RWPE1 (cell line): ENCODE measurements around the gene ASF1A.

ENCODE experiments used
- CTCF ChIA-PET: fragments of 350-600 bp; sonication (Branson Sonifier 250); formaldehyde crosslinking; extraction: SDS; loops from one replicate; lab custom pipeline; 2021; lab: Yijun Ruan, JAX
- POLR2A ChIA-PET: fragments of 400-600 bp; formaldehyde crosslinking; extraction: SDS; loops from one replicate; lab custom pipeline; 2020; ENCODE audit warnings: antibody characterized with exemption; ENCODE audit not compliant: low non-redundant PET; lab: Yijun Ruan, JAX
- DNase-seq: peaks from one replicate; pipeline ENCODE4 v3.0.0; 2012; ENCODE audit warnings: low spot score
- H3K27ac ChIP-seq: fragments of 450-650 bp; 2 replicates; pipeline ENCODE4 v1.5.1; 2017
- CTCF ChIP-seq: fragments of 450-650 bp; conservative IDR thresholded peaks from 2 replicates; pipeline ENCODE4 v1.5.1; 2017; ENCODE audit warnings: low read depth, mild to moderate bottlenecking

Gene ASF1A

DNA sequence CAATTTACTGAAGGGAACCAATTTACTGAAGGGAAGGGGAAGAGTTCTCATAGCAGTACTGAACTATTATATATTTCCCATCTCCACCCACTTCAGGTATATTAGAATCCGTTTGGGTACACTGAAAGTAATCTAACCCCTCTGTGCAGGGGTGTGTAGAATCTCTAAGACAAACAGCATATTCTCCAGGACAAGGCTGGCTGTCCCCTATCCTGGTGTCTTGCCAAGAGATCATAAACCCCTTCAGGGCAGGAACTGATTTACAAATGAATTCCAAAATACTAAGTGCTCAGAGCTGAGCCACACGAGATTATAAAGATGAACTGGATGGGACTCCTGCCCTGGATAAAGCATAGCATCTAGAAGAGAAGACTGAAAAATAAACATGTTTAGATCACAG lies 9.2 kb downstream of the ASF1A start:
- CTCF ChIA-PET = no interaction called here

GRCh38 chr6:118903691-118904090 lies 9.7 kb downstream of the ASF1A start:
- no peak for DNase-seq
- H3K27ac ChIP-seq = no peak overlapping the region
- POLR2A ChIA-PET = no interaction called here
- CTCF ChIA-PET = no interaction called here
- no peak for TF ChIP-seq CTCF

More for the DNA sequence above, 9.2 kb downstream of the ASF1A start:
- DNase-seq = no peak
- H3K27ac ChIP-seq = no peak overlapping the region
- TF ChIP-seq CTCF = no peak
- POLR2A ChIA-PET = no interaction called here

DNA sequence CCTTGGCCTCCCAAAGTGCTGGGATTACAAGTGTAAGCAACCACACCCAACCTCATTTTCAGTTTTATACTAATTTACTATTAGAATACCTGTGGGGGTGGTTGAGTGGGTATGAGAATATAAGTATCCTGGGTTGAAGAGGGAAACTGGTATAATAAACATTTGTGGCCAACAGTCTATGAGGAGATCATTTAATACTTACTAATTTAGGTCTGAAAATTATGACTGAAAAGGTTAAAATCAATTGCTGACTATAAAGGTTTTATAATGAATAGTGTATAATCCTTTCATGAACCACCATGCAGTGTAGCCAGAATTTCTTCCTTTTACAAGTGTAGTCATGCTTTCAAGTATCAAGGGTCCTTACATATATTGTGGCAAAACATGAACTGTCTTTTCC lies 11.1 kb downstream of the ASF1A start:
- ChIA-PET POLR2A (no interaction called here), CTCF (no interaction called here)
- no peak for DNase-seq
- H3K27ac ChIP-seq = no peak overlapping the region
- no peak for TF ChIP-seq CTCF

DNA sequence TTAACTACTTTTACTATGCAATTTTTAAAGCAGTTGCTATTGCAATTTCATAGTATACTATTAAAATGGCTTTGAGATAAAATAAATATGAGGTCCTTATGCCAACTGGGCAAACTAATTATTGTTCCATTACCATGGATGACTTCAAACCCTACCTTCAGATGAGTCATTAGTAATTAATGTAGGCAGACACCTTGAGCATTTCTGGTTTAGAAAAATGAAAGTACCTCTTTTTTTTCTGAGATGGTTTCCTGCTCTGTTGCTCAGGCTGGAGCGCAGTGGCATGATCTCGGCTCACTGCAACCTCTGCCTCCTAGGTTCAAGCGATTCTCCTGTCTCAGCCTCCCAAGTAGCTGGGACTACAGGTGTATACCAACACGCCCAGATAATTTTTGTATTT lies 11.9 kb downstream of the ASF1A start:
- ChIA-PET CTCF (no interaction called here), POLR2A (no interaction called here)
- DNase-seq = peak; percentile 13
- no peak for TF ChIP-seq CTCF
- H3K27ac ChIP-seq = no peak overlapping the region

GRCh38 chr6:118908441-118908840 lies 14.5 kb downstream of the ASF1A start:
- H3K27ac ChIP-seq = no peak overlapping the region
- POLR2A ChIA-PET = no interaction called here
- DNase-seq = no peak
- TF ChIP-seq CTCF = no peak
- CTCF ChIA-PET = no interaction called here

DNA sequence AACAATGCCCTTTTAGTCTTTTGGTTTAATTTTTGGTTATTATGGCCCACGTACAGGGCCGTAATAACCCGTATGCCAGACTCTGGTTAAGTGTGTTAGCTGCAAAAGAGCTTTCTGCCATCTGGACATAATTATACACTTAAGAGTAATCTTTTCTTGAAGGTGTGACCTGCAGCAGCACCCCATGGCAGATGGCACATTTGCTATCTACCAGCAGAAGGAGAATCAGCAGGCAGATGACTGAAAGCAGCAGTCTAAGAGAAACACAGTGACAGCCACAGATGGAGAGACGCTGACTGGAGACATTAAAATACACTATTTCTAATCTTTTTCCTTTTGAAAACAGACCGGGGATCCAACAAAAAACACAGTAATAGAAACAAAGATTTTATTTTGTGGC lies 18.7 kb downstream of the ASF1A start:
- CTCF ChIA-PET = interaction anchor here (0.5 kb wide), 1 partner anchor 16 kb away, joined by 4 read pairs; no protein-coding TSS in a partner anchor
- POLR2A ChIA-PET = no interaction called here
- H3K27ac ChIP-seq = no peak overlapping the region
- no peak for DNase-seq
- no peak for TF ChIP-seq CTCF

DNA sequence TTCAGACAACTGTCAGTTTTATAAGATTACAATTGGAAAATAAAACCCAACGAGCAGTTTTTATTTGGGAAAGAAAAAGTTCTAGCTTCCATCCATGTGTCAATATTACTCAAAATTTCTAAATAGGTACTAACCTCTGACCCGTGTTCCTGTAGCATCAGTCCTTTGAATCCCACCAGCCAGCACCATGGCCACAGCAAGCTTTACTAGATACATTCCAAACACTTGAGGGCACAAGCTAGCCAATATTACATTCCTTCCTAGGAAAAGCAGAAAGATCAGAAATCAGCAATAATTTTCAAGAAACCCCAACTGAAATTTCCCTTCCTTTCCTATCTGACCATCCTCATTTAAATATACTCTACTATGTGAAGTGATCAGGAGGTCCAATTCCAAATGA lies 19.2 kb downstream of the ASF1A start:
- no peak overlapping the region for H3K27ac ChIP-seq
- ChIA-PET CTCF (no interaction called here), POLR2A (no interaction called here)
- TF ChIP-seq CTCF = no peak
- DNase-seq = no peak
